ENCODE data around the gene ALKBH6.

ALKBH6 gene

GRCh38 chr19:36030264-36031148 lies 16.5 kb upstream of the ALKBH6 start:
- no peak for DNase-seq

- no peak for DNase-seq
These were observed 14.5 kb upstream of the ALKBH6 start for GRCh38 chr19:36028313-36029041.

GRCh38 chr19:36027696-36028095 lies 13.7 kb upstream of the ALKBH6 start:
- no peak for DNase-seq

GRCh38 chr19:36026091-36026876 lies 12.3 kb upstream of the ALKBH6 start:
- DNase-seq = no peak

- DNase-seq = no peak
These were observed 11.5 kb upstream of the ALKBH6 start for GRCh38 chr19:36025541-36025940.

- DNase-seq = no peak
These were observed 9.4 kb upstream of the ALKBH6 start for GRCh38 chr19:36023432-36023831.

GRCh38 chr19:36019061-36019670 lies 5.2 kb upstream of the ALKBH6 start:
- DNase-seq = no peak

GRCh38 chr19:36013280-36014011 lies 567 bp downstream of the ALKBH6 start:
- no peak for DNase-seq

- no peak for DNase-seq
These were observed 3.6 kb downstream of the ALKBH6 start for GRCh38 chr19:36010402-36010801.

GRCh38 chr19:36009633-36010379 lies 4.2 kb downstream of the ALKBH6 start:
- DNase-seq = no peak

GRCh38 chr19:36009220-36009619 lies 4.8 kb downstream of the ALKBH6 start:
- DNase-seq = no peak

- DNase-seq = no peak
These were observed 5.6 kb downstream of the ALKBH6 start, which contains the start of gene SYNE4 for GRCh38 chr19:36008336-36008978. SYNE4 (minus strand) TSS chr19:36008813; CDS start chr19:36008681, 132 bp downstream.

- no peak for DNase-seq
These were observed 7.1 kb downstream of the ALKBH6 start for GRCh38 chr19:36006955-36007354.

- DNase-seq = no peak
These were observed 10.7 kb downstream of the ALKBH6 start for GRCh38 chr19:36003284-36003683.

- no peak for DNase-seq
These were observed 12.4 kb downstream of the ALKBH6 start for GRCh38 chr19:36001605-36002004.

GRCh38 chr19:35996777-35997176 lies 17.2 kb downstream of the ALKBH6 start:
- DNase-seq = no peak

- peak; percentile 97 for DNase-seq
These were observed 18.7 kb downstream of the ALKBH6 start, which contains the start of gene SDHAF1 for GRCh38 chr19:35995048-35995993. SDHAF1 (plus strand) TSS chr19:35995188; CDS start chr19:35995275, 87 bp downstream.

- DNase-seq = no peak
These were observed 20.0 kb downstream of the ALKBH6 start for GRCh38 chr19:35993923-35994598.
